GM19455 (cell line): ENCODE measurements around the gene TRIM27.
A peak's percentile ranks its signal among the peaks of the same experiment; 100 is the strongest.
"Not testable (repeated sequence)": the region's sequence is repeated elsewhere in the genome, so short reads cannot be mapped to it uniquely, and the experiment has no call there.

ENCODE experiments used
- ATAC-seq: cut with Tn5 transposase; IDR thresholded peaks from one replicate; pipeline ENCODE4 v1.9.1; 2021; ENCODE audit not compliant: unreplicated experiment

The TRIM27 gene

GRCh38 chr6:28866205-28867085 is 57.3 kb downstream of the TRIM27 start:
- peak; percentile 61 for ATAC-seq

GRCh38 chr6:28865401-28866204 is 58.2 kb downstream of the TRIM27 start:
- no peak for ATAC-seq

GRCh38 chr6:28864326-28864923 is 59.4 kb downstream of the TRIM27 start:
- ATAC-seq = no peak

DNA sequence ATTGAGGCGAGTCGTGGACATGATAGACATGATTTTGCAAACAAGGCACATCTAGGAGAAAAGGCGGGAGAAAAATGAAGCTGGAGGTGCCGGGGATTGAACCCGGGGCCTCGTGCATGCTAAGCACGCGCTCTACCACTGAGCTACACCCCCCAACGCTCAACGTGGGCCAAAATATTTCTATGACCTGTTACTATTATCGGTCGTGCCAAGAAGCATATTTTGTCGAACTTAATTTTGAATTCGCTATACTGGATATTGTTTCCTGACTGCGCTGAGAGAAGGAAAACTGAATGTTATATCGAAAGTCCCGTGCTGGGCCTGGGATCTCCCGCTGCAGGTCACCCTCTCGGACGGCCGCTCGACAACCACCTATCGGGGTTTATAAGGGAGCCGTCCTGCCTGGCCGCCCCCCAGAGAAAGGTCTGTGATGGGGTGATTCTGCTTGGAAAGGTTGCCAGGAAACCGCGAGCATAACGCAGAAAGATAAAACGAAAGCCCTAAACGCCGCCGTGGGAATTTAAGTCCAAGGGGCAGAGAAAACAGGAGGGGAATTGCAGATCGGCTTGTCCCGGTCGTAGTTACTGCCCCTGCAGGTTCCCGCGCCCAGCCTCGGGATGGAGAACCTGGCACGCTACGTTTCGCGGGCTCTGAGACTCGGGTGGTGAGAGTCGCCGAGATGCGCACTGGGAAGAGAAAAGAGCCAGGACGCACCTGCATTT is 60.0 kb downstream of the TRIM27 start:
- no peak for ATAC-seq

DNA sequence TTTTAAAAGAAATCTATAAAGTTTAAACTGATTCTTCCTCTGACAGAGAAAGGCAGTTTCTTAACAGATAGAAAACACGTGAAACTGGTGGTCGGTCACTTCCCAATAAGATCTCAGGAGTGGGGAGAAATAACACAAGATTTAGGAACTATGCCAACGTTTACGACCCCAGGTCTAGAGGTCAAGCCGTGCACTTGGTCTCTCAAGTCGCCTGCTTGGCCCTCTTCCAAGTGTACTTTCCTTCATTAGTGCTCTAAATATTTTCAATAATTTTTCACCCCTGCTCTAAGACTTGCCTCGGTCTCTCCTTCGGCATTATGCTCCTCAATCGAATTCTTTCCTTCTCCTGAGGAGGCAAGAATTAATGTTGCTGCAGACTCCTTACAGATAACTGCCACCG is 61.7 kb downstream of the TRIM27 start:
- ATAC-seq = no peak

DNA sequence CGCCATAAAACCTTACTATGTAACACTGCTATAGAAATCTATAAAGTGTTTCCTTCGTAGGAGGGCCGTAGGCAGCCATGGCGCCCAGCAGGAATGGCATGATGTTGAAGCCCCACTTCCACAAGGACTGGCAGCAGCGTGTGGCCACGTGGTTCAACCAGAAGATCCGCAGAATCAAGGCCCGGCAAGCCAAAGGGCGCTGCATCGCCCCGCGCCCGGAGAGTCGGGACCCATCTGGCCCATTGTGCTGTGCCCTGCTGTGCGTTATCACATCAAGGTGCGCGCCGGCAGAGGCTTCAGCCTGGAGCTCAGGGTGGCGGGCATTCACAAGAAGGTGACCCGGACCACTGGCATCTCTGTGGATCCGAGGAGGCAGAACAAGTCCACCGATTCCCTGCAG is 62.4 kb downstream of the TRIM27 start:
- no peak for ATAC-seq

- no peak for ATAC-seq
Observed at GRCh38 chr6:28860581-28860980, 63.2 kb downstream of the TRIM27 start.

DNA sequence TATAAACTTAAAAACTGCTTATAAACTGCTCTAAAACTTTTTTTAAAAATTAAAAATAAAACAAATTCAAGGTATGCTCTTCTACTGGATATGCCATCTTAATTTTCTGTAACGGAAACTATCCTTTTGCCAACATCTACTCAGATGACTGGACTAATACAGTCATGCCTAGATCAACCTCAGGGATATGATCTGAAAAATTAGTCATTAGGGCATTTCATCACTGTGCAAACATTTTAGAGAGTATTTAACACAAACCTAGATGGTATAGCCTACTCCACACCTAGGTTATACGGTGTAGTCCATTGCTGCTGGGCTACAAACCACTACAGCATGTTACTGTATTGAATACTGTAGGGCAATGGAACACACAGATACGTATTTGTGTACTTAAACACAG is 64.8 kb downstream of the TRIM27 start:
- no peak for ATAC-seq

- no peak for ATAC-seq
Observed at GRCh38 chr6:28856620-28857005, 67.2 kb downstream of the TRIM27 start.

DNA sequence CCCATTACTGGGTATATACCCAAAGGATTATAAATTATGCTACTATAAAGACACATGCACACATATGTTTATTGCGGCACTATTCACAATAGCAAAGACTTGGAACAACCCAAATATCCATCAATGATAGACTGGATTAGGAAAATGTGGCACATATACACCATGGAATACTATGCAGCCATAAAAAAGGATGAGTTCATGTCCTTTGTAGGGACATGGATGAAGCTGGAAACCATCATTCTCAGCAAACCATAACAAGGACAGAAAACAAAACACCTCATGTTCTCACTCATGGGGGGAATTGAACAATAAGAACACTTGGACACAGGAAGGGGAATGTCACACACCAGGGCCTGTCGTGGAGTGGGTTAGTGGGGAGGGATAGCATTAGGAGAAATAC is 69.4 kb downstream of the TRIM27 start:
- ATAC-seq = not testable (repeated sequence)
